HepG2 (cell line): ENCODE data around the gene SF3A2. TPM values are rescaled to one million over a fixed set of nuclear protein-coding genes. Genes with fewer than 3 reads are reported as not detected.

ENCODE experiments used
- ATAC-seq: fragments of 200-7000 bp; cut with Tn5 transposase; 3 replicates; pipeline ENCODE4 v1.9.1; 2020; ENCODE audit warnings: mild to moderate bottlenecking, moderate library complexity
- BruUV-seq: library from RNA; stranded (reverse); fragments of 400-500 nt; replicated peaks from 2 replicates; lab custom pipeline; 2021; lab: Mats Ljungman, UMichigan
- CTCF ChIA-PET: fragments of 300-600 bp; formaldehyde crosslinking; extraction: SDS; loops from one replicate; lab custom pipeline; 2021; ENCODE audit warnings: low total read pairs, inconsistent platforms, low intra/inter-chr PET ratio; lab: Yijun Ruan, JAX
- POLR2A ChIA-PET: fragments of 350-600 bp; sonication (Branson Sonifier 250); formaldehyde crosslinking; loops from one replicate; lab custom pipeline; 2020; ENCODE audit warnings: antibody characterized with exemption, inconsistent platforms; lab: Yijun Ruan, JAX
- DNase-seq: peaks from one replicate; pipeline ENCODE4 v3.0.0-alpha.2; 2015; ENCODE audit warnings: low spot score
- FAIRE-seq: peaks from 3 replicates; lab custom pipeline; 2011; peaks lifted over from hg19 to GRCh38; lab: Jason Lieb, UNC
- H2AFZ ChIP-seq: one replicate; pipeline ENCODE4 v1.6.1; 2011; ENCODE audit warnings: low read length, inconsistent platforms
- H3K27ac ChIP-seq: fragments of 300-600 bp; 3 replicates; pipeline ENCODE4 v1.8.0; 2011; ENCODE audit warnings: mixed run types, mild to moderate bottlenecking, mixed read lengths, low read length, inconsistent platforms; ENCODE audit not compliant: insufficient read depth; ENCODE audit errors: extremely low read length
- H3K27me3 ChIP-seq, 2 experiments: fragments of 200-600 bp in 1 of 2; 2 replicates in 1 of 2; 3 replicates in 1 of 2; pipeline versions ENCODE4 v1.6.0 to v1.8.0; 2011; ENCODE audit warnings: low read length in 2 of 2, mild to moderate bottlenecking in 2 of 2, moderate library complexity in 2 of 2, inconsistent platforms in 1 of 2; ENCODE audit not compliant: insufficient read depth in 2 of 2, control insufficient read depth in 1 of 2
- H3K36me3 ChIP-seq, 2 experiments: fragments of 200-600 bp in 1 of 2; replicated peaks in 1 of 2; 2 replicates in 1 of 2; 3 replicates in 1 of 2; pipeline versions ENCODE4 v1.5.1 to v1.8.0; 2011; ENCODE audit warnings: low read length in 2 of 2, inconsistent platforms in 1 of 2; ENCODE audit not compliant: insufficient read depth in 2 of 2, control insufficient read depth in 1 of 2
- H3K4me1 ChIP-seq: 2 replicates; pipeline ENCODE4 v1.5.1; 2012; ENCODE audit warnings: low read length, inconsistent platforms; ENCODE audit not compliant: insufficient read depth
- H3K4me2 ChIP-seq: 2 replicates; pipeline ENCODE4 v1.6.0; 2011; ENCODE audit warnings: low read depth, low read length, inconsistent platforms
- H3K4me3 ChIP-seq, 3 experiments: fragments of 200-600 bp in 1 of 3; sonication (generic), shearing (Covaris generic) in 1 of 3; replicated peaks in 1 of 3; 2 replicates each; pipeline ENCODE4 v1.5.1; 2011 to 2016; ENCODE audit warnings: low read length in 3 of 3, inconsistent platforms in 2 of 3, low read depth in 2 of 3, mild to moderate bottlenecking in 2 of 3, control low read depth in 1 of 3, mixed read lengths in 1 of 3; ENCODE audit not compliant: insufficient read depth in 1 of 3
- H3K79me2 ChIP-seq: one replicate; pipeline ENCODE4 v1.6.1; 2011; ENCODE audit warnings: low read length, inconsistent platforms; ENCODE audit not compliant: insufficient read depth
- H3K9ac ChIP-seq: 2 replicates; pipeline ENCODE4 v1.6.0; 2011; ENCODE audit warnings: mild to moderate bottlenecking, low read depth, low read length, inconsistent platforms; ENCODE audit not compliant: insufficient read depth
- H3K9me3 ChIP-seq: 2 replicates; pipeline ENCODE4 v1.5.1; 2012; ENCODE audit warnings: mild to moderate bottlenecking, low read length
- H4K20me1 ChIP-seq: 2 replicates; pipeline ENCODE4 v1.6.0; 2011; ENCODE audit warnings: inconsistent platforms, mild to moderate bottlenecking, low read length, moderate library complexity; ENCODE audit not compliant: insufficient read depth
- DBP ChIP-seq: sonication (generic); formaldehyde crosslinking; IDR thresholded peaks from 2 replicates; pipeline ENCODE4 v1.4.0; 2020; ENCODE audit warnings: missing genetic modification reagents; ENCODE audit errors: not compliant biosample characterization
- ELK4 ChIP-seq: sonication (generic); formaldehyde crosslinking; IDR thresholded peaks from 2 replicates; pipeline ENCODE4 v1.9.0; 2021; ENCODE audit warnings: missing genetic modification reagents, borderline replicate concordance
- MAFF ChIP-seq: IDR thresholded peaks from 2 replicates; pipeline ENCODE4 v1.6.1; 2011; ENCODE audit warnings: low read depth, low read length, improper control_type of control experiment
- RBM22 ChIP-seq: fragments of 200-400 bp; formaldehyde crosslinking; optimal IDR thresholded peaks from 2 replicates; pipeline ENCODE3; 2017; ENCODE audit warnings: mild to moderate bottlenecking, low read length, moderate library complexity
- U2AF2 ChIP-seq: fragments of 200-400 bp; formaldehyde crosslinking; IDR thresholded peaks from 2 replicates; pipeline ENCODE4 v1.6.1; 2017; ENCODE audit warnings: low read depth, mild to moderate bottlenecking, low read length
- ZFP82 ChIP-seq: sonication (generic); formaldehyde crosslinking; IDR thresholded peaks from 2 replicates; pipeline ENCODE4 v1.5.1; 2020; ENCODE audit warnings: mild to moderate bottlenecking, missing genetic modification reagents, borderline replicate concordance
- ZFP91 ChIP-seq: sonication (generic); formaldehyde crosslinking; IDR thresholded peaks from 2 replicates; pipeline ENCODE4 v1.9.0; 2022; ENCODE audit warnings: missing genetic modification reagents, mild to moderate bottlenecking, borderline replicate concordance
- ZNF260 ChIP-seq: sonication (generic); formaldehyde crosslinking; IDR thresholded peaks from 2 replicates; pipeline ENCODE4 v1.4.0; 2020; ENCODE audit warnings: missing genetic modification reagents, low read depth, mild to moderate bottlenecking, borderline replicate concordance
- ZNF605 ChIP-seq: sonication (generic); formaldehyde crosslinking; IDR thresholded peaks from 2 replicates; pipeline ENCODE4 v1.8.0; 2022; ENCODE audit warnings: mild to moderate bottlenecking, missing genetic modification reagents
- ZNF7 ChIP-seq: IDR thresholded peaks from 2 replicates; pipeline ENCODE4 v1.6.1; 2016; ENCODE audit warnings: missing biosample characterization, missing genetic modification reagents
- ZNF724P ChIP-seq: sonication (generic); formaldehyde crosslinking; IDR thresholded peaks from 2 replicates; pipeline ENCODE4 v1.8.0; 2022; ENCODE audit warnings: missing genetic modification reagents, borderline replicate concordance
- ZNF747 ChIP-seq: sonication (generic); formaldehyde crosslinking; IDR thresholded peaks from 2 replicates; pipeline ENCODE4 v1.8.1; 2023; ENCODE audit warnings: missing genetic modification reagents, mild to moderate bottlenecking, borderline replicate concordance
- ZSCAN20 ChIP-seq: sonication (generic); formaldehyde crosslinking; IDR thresholded peaks from 2 replicates; pipeline ENCODE4 v1.4.0; 2020; ENCODE audit warnings: missing genetic modification reagents, mild to moderate bottlenecking, borderline replicate concordance
- WGBS: methylation state at CpG from one replicate; pipeline ENCODE4 v1.1.6; 2017; ENCODE audit warnings: low lambda C conversion rate; 5-methylcytosine and 5-hydroxymethylcytosine counted together
- in situ Hi-C: cut with HindIII; loops from 2 replicates; pipeline ENCODE4 v1.10.0; 2017; ENCODE audit warnings: low pct_unique_long_range_greater_than_20kb; ENCODE audit not compliant: extremely low pct_ligation_motif_present
- intact Hi-C: fragments of 100-400 bp; cut with micrococcal nuclease; formaldehyde crosslinking; loops from one replicate; pipeline ENCODE4 v1.10.0; 2022; ENCODE audit not compliant: unreplicated experiment
- polyA plus RNA-seq, 8 experiments: library from polyadenylated mRNA; depleted of rRNA in 3 of 8; stranded (reverse) in 7 of 8; unstranded in 1 of 8; fragments of >200 nt; fragmentation: Illumina TruSeq in 4 of 8; extraction: Trizol in 4 of 8; gene quantifications; 2 replicates each; pipeline versions ENCODE4 v1.2.1 to v1.2.3, GENCODE V29; 2011 to 2016; ENCODE audit warnings: low read depth in 4 of 8, missing spikeins in 1 of 8, mixed read lengths in 1 of 8; ENCODE audit not compliant: insufficient read depth in 1 of 8
- total RNA-seq, 5 experiments: library from RNA; depleted of rRNA; stranded (reverse); fragments of >200 nt; fragmentation: Illumina TruSeq; extraction: Trizol; gene quantifications; 2 replicates each; pipeline ENCODE4 v1.2.3, GENCODE V29; 2016; ENCODE audit warnings: low read depth in 1 of 5
- TF ChIP-seq, protein P1 (sequence below): sonication (generic); formaldehyde crosslinking; IDR thresholded peaks from 2 replicates; pipeline ENCODE4 v1.8.1; 2023; ENCODE audit warnings: mild to moderate bottlenecking, inconsistent platforms, moderate library complexity, missing genetic modification reagents, borderline replicate concordance

SF3A2 gene
- total and polyA plus RNA-seq, 2 of the 13 experiments (the other 11 are each of a cell fraction or from before 2014, with no cell fraction given): 8.6 to 8.8 TPM

- intact Hi-C loops: no loop called here
- Histone ChIP-seq H3K27ac (no peak overlapping the region), H3K9ac (no peak overlapping the region), H3K9me3 (no peaks in the 10 kb centered on the region), H3K4me3 (no peak overlapping the region), H3K27me3 (no peaks in the 10 kb centered on the region), H3K4me2 (no peak overlapping the region), H2AFZ (no peak overlapping the region), H3K79me2 (peaks cover 13% of the 10 kb centered on the region), H3K4me1 (no peaks in the 10 kb centered on the region), H4K20me1 (peaks cover 10% of the 10 kb centered on the region; the same call in 1 of the 2 replicates), H3K36me3 (peaks cover 44 to 73% of the 10 kb centered on the region in 2 experiments; a peak in 4 of 5 replicates)
- in situ Hi-C loops: no loop called here
- CTCF ChIA-PET: no interaction called here
- WGBS: 97% methylated on average over 13 of the region's 17 CpGs
- no peak for ATAC-seq
- FAIRE-seq: no peak
- POLR2A ChIA-PET: no interaction called here
- no peak for DNase-seq
- no TSS peak for BruUV-seq
- no peak for TF ChIP-seq ZSCAN20
- TF ChIP-seq ZFP82 (CRISPR knock-in tag): no peak
- TF ChIP-seq ZNF724P (CRISPR knock-in tag): no peak
- TF ChIP-seq MAFF: no peak
- TF ChIP-seq, protein P1, sequence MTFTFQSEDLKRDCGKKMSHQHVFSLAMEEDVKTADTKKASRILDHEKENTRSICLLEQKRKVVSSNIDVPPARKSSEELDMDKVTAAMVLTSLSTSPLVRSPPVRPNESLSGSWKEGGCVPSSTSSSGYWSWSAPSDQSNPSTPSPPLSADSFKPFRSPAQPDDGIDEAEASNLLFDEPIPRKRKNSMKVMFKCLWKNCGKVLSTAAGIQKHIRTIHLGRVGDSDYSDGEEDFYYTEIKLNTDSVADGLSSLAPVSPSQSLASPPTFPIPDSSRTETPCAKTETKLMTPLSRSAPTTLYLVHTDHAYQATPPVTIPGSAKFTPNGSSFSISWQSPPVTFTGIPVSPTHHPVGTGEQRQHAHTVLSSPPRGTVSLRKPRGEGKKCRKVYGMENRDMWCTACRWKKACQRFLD (CRISPR knock-in tag): no peak
These were observed 43.8 kb upstream of the SF3A2 start for GRCh38 chr19:2192862-2193261.

- POLR2A ChIA-PET: no interaction called here
- CTCF ChIA-PET: no interaction called here
- no peak for FAIRE-seq
- TF ChIP-seq ZNF7 (CRISPR knock-in tag) (no peak), RBM22 (no peak), ZNF747 (no peak), ZFP91 (CRISPR knock-in tag) (no peak), DBP (CRISPR knock-in tag) (no peak), U2AF2 (no peak), ZNF605 (no peak), MAFF (no peak), ZNF260 (no peak), ELK4 (no peak)
These were observed 42.8 kb upstream of the SF3A2 start for GRCh38 chr19:2193807-2194206.

More at GRCh38 chr19:2193807-2194206, 42.8 kb upstream of the SF3A2 start:
- Histone ChIP-seq H3K4me1 (no peaks in the 10 kb centered on the region), H3K79me2 (peaks cover 16% of the 10 kb centered on the region), H2AFZ (no peak overlapping the region), H3K4me2 (no peak overlapping the region), H3K27me3 (no peaks in the 10 kb centered on the region), H3K27ac (no peak overlapping the region), H3K9ac (no peak overlapping the region), H3K9me3 (no peaks in the 10 kb centered on the region), H3K36me3 (peaks cover 42 to 71% of the 10 kb centered on the region in 2 experiments; a peak in 4 of 5 replicates), H4K20me1 (peaks cover 8% of the 10 kb centered on the region; the same call in 1 of the 2 replicates), H3K4me3 (no peak overlapping the region)
- intact Hi-C loops: no loop called here
- WGBS: 100% methylated on average over 9 of the region's 18 CpGs
- ATAC-seq (no peak), DNase-seq (no peak)
- BruUV-seq: no TSS peak
- in situ Hi-C loops: no loop called here
